SU-DHL-6 (cell line): ENCODE measurements around the gene PGF.

ENCODE experiments used
- CTCF ChIP-seq: fragments of 200-600 bp; sonication (generic); IDR thresholded peaks from one replicate; pipeline ENCODE4 v1.5.1; 2017; ENCODE audit warnings: antibody characterized with exemption, mild to moderate bottlenecking, low read length, moderate library complexity; ENCODE audit not compliant: insufficient read depth, poor library complexity, severe bottlenecking
- EZH2phosphoT487 ChIP-seq: fragments of 200-600 bp; sonication (generic), shearing (Covaris generic); conservative IDR thresholded peaks from 2 replicates; pipeline ENCODE4 v1.6.1; 2018; ENCODE audit warnings: mild to moderate bottlenecking, antibody characterized with exemption, low read length, moderate library complexity, mixed read lengths

- TF ChIP-seq CTCF (no peak), EZH2phosphoT487 (no peak)
Measured at GRCh38 chr14:74976264-74977113, 21.1 kb upstream of the PGF start.
